GM19468 (cell line): Measurements from ENCODE around the gene HHIP.

ENCODE experiments used
- ATAC-seq: cut with Tn5 transposase; IDR thresholded peaks from one replicate; pipeline ENCODE4 v1.9.1; 2021; ENCODE audit warnings: mild to moderate bottlenecking, moderate library complexity, moderate number of reproducible peaks; ENCODE audit not compliant: unreplicated experiment; ENCODE audit errors: extremely low read depth

Gene HHIP

GRCh38 chr4:144653781-144654545, 8.0 kb downstream of the HHIP start:
- no peak for ATAC-seq

- ATAC-seq: no peak
These were observed 9.5 kb downstream of the HHIP start for GRCh38 chr4:144655491-144655890.

- ATAC-seq: no peak
These were observed 10.9 kb downstream of the HHIP start for GRCh38 chr4:144656850-144657249.

- no peak for ATAC-seq
These were observed 12.1 kb downstream of the HHIP start for GRCh38 chr4:144658015-144658567.

DNA sequence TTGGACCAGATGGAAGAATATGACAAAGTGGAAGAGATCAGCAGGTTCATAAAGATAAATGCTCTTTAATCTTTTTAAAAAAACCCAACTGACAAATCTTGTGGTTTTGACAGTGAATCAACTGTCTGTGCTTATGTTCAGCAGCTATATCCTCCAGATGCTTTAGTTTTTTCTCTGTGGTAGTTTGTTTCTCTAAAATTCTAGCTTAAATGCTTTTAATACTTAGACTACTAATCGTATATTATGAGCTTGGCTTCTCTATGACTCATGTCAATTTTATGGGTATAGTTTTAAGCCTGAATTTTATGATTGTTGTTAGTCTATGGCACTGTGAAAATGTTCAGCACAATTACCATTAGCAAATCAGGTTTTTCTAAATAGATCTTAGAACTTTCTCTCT, 12.9 kb downstream of the HHIP start:
- ATAC-seq: no peak

- ATAC-seq: no peak
These were observed 13.5 kb downstream of the HHIP start for GRCh38 chr4:144659447-144659846.

DNA sequence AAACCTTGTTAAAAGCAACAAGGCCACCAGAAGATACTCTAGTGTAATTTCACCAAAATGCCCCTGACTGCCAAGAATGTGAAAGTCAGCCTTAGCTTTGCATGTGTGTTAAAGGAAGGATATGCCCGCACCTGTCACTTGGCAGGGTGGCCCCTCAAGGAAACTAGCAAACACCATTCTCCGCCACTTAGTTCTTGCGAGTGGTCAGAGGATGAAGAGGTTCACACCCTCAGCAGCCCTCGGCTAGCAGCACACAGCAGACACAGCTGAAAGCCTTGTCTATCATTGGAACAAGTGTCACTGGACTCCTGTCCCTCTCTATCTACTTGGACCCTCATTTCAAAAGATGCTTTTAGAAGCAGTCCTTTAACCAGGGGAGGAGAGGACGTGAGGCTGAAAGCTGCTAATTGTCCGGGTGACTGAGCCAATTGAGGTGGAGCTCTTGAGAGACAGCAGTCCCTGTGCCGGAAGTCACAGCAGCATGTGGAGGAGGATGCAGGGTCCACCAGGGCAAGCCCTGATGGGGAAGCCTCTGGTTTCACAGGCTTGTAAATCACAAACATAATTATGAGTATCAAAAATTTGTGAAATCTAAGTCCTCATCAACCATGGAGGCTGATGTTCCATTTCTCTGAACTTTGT, 18.0 kb downstream of the HHIP start:
- no peak for ATAC-seq

GRCh38 chr4:144666539-144667175, 20.7 kb downstream of the HHIP start:
- ATAC-seq: no peak

DNA sequence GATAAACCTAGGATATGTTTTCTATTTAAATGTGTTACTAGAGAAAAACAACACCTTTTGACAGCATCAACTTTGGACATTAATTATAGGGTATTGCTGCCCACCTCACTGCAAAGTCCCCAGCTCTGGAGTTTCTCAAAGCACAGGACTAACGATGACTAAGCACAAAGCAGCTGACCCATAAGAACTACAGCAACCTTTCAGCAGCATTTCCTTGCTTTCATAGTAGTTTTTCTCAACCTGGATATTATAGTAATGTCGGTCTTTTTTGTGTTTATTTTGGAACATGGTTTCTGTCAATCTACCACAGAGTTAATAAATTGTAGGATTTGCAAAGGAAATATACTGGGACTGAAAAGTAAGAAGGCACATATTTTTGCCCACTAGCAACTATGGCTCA, 21.5 kb downstream of the HHIP start:
- no peak for ATAC-seq

- no peak for ATAC-seq
These were observed 24.8 kb downstream of the HHIP start for GRCh38 chr4:144670776-144671175.

- ATAC-seq: no peak
These were observed 28.8 kb downstream of the HHIP start for GRCh38 chr4:144674711-144675110.

DNA sequence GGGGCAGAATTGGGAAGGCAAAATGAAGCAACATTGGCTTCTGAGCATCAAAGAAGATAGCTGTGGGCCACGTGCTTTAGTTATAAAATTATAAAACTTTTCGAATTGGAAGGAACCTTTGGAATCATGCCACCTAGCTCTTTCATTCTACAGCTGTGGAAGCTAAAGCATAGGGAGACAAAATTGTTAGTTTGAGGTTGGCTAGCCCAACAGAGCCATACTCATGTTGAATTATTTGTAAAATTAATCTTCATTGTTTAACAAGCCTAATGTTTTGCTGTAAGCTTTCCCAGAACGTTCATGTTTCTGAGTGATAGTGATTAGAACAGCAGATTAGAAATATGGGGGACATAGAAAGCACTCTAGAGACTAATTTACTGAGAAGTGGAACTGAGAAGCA, 35.9 kb downstream of the HHIP start:
- no peak for ATAC-seq

- ATAC-seq: no peak
These were observed 37.6 kb downstream of the HHIP start for GRCh38 chr4:144683516-144683915.

DNA sequence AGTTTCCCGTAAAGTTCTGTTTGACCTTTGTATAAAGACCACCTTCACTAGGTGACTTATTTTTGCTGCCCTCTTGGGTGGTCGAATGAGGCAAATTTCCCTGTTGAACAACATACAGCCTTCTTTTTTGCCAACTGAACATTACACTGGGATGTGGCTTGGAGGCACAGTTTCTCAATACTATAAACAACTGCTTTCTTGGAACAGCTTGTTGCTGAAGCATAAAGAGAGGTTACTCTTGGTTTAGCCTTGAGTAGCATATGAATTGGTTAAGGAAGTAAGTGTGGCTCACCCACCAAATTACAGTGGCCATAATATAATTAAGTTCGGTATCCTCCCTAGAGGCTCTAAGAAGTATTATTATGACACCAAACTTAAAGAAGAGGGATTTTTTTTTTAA, 40.0 kb downstream of the HHIP start:
- ATAC-seq: no peak

- no peak for ATAC-seq
These were observed 41.0 kb downstream of the HHIP start for GRCh38 chr4:144686921-144687320.

- ATAC-seq: no peak
These were observed 41.5 kb downstream of the HHIP start for GRCh38 chr4:144687466-144687865.

- no peak for ATAC-seq
These were observed 42.1 kb downstream of the HHIP start for GRCh38 chr4:144688035-144688569.

DNA sequence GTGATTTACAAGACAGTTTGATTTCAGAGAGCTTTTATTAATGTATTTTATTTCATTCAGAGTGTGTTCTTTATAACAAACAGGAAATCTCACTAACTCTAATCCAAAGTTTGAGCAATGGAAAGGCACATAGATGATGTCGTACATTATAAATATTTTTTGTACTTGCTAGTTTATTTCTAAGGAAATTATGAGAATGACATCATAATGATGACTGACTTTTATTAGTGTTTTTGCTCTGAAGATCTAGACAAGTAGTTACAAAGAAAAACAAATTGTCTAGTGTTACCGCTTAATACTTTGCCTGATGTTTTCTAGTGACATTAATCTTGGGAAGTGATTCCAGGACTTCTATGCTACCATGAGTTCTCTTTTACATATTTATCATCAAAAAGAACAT, 43.2 kb downstream of the HHIP start:
- no peak for ATAC-seq

- no peak for ATAC-seq
These were observed 49.8 kb downstream of the HHIP start for GRCh38 chr4:144695721-144696120.

- no peak for ATAC-seq
These were observed 50.4 kb downstream of the HHIP start for GRCh38 chr4:144696376-144696775.

DNA sequence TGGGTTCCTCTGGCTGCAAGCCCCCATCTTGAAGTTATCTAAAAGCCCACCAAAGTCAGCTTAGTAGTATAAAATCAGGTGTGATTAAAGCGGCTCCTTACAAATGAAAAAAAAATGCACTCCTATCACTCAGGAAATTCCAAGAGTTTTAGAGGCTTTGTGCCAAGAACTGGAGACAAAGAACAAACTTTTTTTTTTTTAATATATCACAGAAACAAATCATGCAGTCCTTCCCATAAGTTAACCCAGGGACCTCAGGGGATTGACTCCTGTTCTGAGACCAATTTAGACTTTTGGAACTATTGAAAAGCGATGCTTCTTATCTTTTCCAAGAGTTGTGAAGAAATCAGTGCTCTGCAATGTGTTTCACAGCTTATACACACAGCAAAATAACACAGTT, 53.6 kb downstream of the HHIP start:
- ATAC-seq: no peak
